ENCODE measurements around the gene MSMO1.

Gene MSMO1

DNA sequence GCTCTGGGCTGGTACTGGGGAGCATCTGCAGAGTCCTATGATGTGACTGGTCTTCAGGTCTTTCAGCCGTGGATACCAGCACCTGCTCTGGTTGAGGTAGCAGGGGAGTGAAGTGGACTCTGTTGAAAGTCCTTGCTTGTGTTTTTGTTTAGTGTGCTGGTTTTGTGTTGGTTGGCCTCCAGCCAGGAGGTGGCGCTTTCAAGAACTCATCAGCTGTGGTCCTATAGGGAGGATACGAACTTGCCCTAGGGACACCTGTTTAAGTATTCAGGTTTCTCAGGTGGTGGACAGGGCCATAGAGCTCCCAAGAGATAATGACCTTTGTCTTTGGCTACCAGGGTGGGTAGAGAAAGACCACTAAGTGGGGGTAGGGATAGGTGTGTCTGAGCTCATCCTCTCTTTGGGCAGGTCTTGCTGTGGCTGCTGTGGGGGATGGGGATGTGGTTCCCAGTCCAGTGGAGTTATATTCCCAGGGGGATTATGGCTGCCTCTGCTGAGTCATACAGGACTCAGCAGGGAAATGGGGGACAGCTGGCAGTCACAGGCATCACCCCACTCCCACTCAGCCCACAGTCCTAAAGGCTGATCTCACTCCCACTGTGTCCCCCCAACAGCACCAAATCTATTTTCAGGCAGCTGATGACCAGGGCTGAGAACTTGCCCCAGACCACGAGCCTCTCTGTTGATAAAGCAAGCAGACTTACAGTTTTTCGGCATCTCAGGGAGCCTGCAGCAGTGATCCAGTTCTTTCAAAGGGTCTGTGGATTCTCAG lies 24.1 kb downstream of the MSMO1 start:
- in situ Hi-C loops (cut with HindIII; ENCODE audit: low pct_unique_long_range_greater_than_20kb, low sequenced_read_pairs): no loop called here
- no peak for TF ChIP-seq JUND (IDR thresholded peaks at IDR 0.05; ENCODE audit: low read depth)
- no peak for DNase-seq (ENCODE audit: low read depth in 1 of 2, low spot score in 1 of 2)

DNA sequence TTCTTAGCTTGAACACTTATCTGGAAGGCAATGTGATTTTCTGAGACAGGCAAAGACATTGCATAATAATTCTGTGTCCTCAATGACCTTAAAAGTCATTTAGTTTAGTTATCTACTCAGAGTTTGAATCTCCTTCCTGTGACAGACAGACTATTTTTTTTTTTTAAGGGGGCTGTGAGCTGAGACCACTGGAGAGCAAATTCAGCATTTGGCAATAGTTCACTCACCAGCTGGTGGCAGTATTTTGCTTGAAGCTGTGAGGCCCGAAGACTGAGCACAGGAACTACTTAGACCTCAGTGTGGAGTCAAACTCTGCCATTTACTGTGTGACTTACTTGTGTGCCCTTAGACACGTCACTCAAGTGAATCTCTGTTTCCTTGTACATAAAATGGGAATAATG lies 28.4 kb downstream of the MSMO1 start:
- DNase-seq (ENCODE audit: low read depth in 1 of 2, low spot score in 1 of 2): peak; percentile 9 to 67
- no peak for TF ChIP-seq JUND (IDR thresholded peaks at IDR 0.05; ENCODE audit: low read depth)
- in situ Hi-C loops (cut with HindIII; ENCODE audit: low pct_unique_long_range_greater_than_20kb, low sequenced_read_pairs): no loop called here

DNA sequence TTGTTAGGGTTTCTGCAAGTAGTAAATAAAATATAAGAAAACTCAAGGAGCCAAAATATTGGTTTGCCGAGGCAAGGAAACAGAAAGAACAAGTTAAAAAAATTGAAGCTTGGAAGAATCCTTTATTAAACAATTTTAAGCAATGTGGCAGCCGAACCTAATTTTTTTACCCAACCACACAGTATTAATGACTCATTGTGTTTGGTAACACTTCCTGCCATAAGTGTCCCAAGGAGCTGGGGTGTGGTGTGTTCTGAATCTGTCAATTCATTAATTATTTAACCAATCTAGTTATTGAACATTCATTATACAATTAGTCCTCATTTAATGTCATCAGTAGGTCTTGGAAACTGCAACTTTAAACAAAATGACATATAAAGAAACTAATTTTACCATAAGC lies 32.0 kb downstream of the MSMO1 start:
- no peak for TF ChIP-seq JUND (IDR thresholded peaks at IDR 0.05; ENCODE audit: low read depth)
- in situ Hi-C loops (cut with HindIII; ENCODE audit: low pct_unique_long_range_greater_than_20kb, low sequenced_read_pairs): no loop called here
- DNase-seq (ENCODE audit: low read depth in 1 of 2, low spot score in 1 of 2): no peak

DNA sequence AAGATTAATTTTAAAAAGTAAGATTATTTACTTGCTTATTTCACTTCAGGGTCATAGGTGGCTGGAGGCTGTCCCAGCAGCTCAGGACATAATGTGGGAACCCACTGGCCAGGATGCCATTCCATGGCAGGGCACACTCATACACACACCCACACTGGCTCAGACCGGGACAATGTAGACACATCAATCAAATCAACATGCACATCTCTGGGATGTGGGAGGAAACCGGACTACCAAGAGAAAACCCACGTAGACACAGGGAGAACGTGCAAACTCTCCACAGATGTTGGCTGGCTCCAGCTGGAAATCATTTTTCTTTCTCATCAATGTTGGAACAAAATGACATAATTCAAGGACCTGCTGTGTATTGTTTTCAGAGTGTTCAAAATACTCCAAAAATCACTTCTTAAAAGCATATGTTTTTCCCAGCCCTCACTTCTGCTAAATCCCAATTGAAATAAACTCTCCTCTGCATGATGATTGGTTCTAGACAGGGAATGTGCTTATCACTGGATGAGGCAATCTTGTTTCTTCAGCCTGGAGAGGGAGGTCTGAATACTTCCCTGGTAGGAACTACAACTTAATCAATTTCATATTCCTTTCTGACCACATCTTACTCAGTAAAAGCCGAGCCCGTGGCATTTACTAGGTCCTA lies 32.7 kb downstream of the MSMO1 start:
- no peak for TF ChIP-seq JUND (IDR thresholded peaks at IDR 0.05; ENCODE audit: low read depth)
- DNase-seq (ENCODE audit: low read depth in 1 of 2, low spot score in 1 of 2): no peak
- in situ Hi-C loops (cut with HindIII; ENCODE audit: low pct_unique_long_range_greater_than_20kb, low sequenced_read_pairs): no loop called here

DNA sequence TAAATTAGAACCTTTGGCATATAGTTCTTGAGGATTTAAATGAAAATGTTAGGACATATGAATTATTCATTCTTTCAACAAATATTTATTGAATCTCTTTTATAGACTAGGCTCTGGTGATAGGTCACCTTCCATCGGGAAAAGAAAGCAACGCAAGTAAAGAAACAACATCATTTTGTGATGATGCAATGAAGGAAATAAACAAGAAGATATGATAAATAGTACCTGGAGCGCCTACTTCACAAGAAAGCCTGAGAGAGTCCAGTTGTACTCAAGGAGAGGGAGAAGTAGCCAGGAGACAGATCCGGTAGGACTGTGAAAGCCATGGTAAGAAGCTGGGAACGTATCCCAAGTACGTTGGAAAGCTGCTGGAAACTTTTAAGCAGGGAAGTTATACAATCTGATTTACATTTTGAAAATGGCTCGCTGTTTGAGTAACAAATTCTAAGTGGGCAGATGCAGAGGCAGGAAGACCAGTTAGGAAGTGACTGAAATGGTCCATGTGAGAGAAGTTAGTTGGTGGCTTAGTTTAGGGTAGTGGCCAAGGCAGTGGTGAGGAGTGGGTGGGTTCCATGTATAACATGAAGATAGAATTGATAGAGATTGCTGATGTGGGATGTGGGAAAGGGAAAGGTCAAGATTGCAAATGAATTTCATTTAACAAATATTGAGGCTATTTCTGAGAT lies 33.7 kb downstream of the MSMO1 start:
- TF ChIP-seq JUND (IDR thresholded peaks at IDR 0.05; ENCODE audit: low read depth): no peak
- in situ Hi-C loops (cut with HindIII; ENCODE audit: low pct_unique_long_range_greater_than_20kb, low sequenced_read_pairs): no loop called here
- DNase-seq (ENCODE audit: low read depth in 1 of 2, low spot score in 1 of 2): no peak

DNA sequence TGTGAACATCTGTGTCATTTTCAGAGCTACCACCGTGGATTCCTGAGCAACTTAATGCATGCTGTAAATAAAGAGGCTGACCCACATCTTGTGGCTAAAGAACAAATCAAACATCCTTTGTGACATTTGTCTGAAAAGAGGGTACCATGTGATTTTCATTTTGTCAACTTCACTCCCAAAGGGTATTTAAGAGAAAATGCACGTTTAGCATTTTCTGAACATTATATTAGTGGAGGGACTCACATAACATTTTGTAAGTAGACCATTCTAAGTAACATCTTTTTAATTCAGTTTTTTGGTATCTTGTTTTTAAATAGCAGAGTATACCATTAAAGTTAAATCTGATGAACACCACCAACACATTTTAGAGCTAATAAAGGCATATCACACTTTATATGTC lies 34.3 kb downstream of the MSMO1 start:
- in situ Hi-C loops (cut with HindIII; ENCODE audit: low pct_unique_long_range_greater_than_20kb, low sequenced_read_pairs): no loop called here
- no peak for TF ChIP-seq JUND (IDR thresholded peaks at IDR 0.05; ENCODE audit: low read depth)
- DNase-seq (ENCODE audit: low read depth in 1 of 2, low spot score in 1 of 2): no peak

DNA sequence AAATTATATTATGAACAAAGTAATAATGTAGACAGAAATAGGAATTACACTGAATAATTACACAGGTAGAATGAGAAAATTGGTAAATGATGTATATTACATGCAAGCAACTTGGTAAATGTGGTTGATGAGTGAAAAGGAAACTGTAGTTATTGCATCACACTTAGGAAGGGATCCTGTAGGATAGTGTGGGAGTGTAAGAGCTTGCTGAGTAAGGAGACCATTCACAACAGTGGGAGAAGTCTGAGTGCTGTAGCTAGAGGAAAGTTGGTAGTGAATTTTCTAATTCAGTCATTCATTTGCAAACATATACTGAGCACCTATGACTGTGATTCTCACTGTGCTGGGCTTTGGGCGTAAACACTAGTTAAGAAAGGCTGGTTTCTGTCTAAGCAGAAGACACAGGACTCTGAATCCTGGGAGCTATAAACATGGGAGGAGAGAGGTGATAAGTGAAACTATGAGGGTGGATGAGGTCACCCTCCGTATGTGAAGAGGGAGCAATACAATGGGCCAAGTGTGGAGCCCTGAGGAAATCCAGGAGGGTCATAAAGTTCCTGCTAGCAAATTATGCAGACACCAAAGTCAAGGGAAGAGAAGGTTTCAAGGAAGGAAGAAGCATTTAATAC lies 37.1 kb downstream of the MSMO1 start:
- in situ Hi-C loops (cut with HindIII; ENCODE audit: low pct_unique_long_range_greater_than_20kb, low sequenced_read_pairs): no loop called here
- no peak for DNase-seq (ENCODE audit: low read depth in 1 of 2, low spot score in 1 of 2)
- no peak for TF ChIP-seq JUND (IDR thresholded peaks at IDR 0.05; ENCODE audit: low read depth)

DNA sequence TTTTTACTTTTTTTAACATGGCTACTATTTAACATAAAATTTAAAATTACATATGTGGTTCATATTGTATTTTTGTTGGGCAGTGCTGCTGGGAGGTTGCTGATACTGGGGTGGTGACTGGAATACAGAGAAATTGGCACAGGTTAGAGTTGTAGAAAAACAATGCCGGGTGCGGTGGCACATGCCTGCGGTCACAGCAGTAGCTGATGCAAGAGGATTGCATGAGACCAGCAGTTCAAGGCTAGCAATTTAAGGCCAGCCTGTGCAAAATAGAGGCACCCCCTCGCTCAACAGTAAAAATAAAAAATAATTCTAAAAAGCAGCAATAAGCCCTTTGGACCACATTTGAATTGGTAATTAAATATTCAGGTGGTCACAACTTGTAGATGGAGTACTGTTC lies 39.6 kb downstream of the MSMO1 start:
- DNase-seq (ENCODE audit: low read depth in 1 of 2, low spot score in 1 of 2): no peak
- in situ Hi-C loops (cut with HindIII; ENCODE audit: low pct_unique_long_range_greater_than_20kb, low sequenced_read_pairs): no loop called here
- TF ChIP-seq JUND (IDR thresholded peaks at IDR 0.05; ENCODE audit: low read depth): no peak

DNA sequence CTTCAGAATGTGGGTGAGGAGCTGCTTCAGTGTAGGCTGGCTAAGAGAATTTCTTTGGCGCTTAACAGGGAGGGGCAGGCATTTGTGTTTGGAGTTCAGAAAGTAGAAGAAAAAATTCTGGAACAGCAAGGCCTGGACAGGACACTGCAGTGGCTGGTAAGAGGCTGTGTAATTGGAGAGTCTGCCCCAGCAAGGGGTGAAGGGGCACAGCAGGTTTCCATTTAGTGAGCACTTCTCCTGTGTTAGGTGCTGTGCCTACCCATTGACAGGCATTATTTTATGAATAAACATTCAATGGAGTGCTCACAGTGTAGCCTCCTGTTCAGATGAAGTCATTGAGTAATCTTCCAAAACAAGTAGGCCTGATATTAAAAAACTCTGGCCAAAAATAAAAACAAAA lies 40.6 kb downstream of the MSMO1 start:
- DNase-seq (ENCODE audit: low read depth in 1 of 2, low spot score in 1 of 2): no peak
- in situ Hi-C loops (cut with HindIII; ENCODE audit: low pct_unique_long_range_greater_than_20kb, low sequenced_read_pairs): no loop called here
- TF ChIP-seq JUND (IDR thresholded peaks at IDR 0.05; ENCODE audit: low read depth): no peak

DNA sequence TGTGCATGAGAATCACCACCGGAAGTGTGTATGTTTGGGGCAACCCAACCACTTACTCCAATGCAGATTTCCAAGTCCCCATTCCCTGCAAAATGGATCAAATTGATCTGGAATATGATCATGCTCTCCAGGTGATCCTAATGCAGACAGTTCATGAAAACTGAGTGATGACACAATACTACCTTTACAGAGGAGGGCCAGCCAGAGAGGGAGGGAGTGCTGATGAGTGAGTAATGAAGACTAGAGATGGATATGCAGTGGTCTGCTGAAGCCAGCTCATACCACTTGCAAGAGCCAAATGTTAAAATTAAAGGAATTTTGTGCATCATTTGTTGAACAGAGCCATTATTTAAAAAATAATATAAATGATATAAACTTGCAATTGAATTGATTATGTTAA lies 41.1 kb downstream of the MSMO1 start:
- TF ChIP-seq JUND (IDR thresholded peaks at IDR 0.05; ENCODE audit: low read depth): no peak
- DNase-seq (ENCODE audit: low read depth in 1 of 2, low spot score in 1 of 2): no peak
- in situ Hi-C loops (cut with HindIII; ENCODE audit: low pct_unique_long_range_greater_than_20kb, low sequenced_read_pairs): no loop called here

DNA sequence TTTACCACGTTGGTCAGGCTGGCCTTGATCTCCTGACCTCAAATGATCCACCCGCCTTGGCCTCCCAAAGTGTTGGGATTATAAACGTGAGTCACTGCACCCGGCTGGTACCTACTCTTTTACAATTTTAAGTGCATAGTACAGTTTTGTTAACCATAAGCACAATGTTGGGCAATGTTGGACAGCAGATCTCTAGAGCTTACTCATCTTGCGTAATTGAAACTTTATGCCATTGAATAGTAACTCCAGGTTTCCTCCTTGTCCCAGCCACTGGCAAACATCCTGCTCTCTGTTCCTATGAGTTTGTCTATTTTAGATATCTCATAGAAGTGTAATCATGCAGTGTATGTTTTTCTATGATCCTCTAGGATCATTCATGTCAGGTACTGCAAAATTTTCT lies 42.1 kb downstream of the MSMO1 start:
- no peak for DNase-seq (ENCODE audit: low read depth in 1 of 2, low spot score in 1 of 2)
- TF ChIP-seq JUND (IDR thresholded peaks at IDR 0.05; ENCODE audit: low read depth): no peak
- in situ Hi-C loops (cut with HindIII; ENCODE audit: low pct_unique_long_range_greater_than_20kb, low sequenced_read_pairs): no loop called here

DNA sequence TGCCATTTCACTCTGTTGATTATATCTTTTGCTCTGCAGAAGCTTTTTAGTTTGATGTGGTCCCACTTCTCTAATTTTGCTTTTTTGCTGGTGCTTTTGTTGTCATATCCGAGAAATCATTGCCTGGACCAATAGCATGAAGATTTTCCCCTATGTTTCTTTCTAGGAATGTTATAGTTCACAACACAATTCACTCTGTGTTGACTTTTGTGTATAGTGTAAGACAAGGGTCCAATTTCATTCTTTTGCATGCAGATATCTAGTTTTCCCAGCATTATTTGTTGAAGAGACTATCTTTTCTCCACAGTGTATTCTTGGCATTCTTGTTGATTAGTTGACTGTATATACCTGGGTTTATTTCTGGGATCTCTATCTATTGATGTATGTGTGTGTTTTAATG lies 43.1 kb downstream of the MSMO1 start:
- no peak for DNase-seq (ENCODE audit: low read depth in 1 of 2, low spot score in 1 of 2)
- TF ChIP-seq JUND (IDR thresholded peaks at IDR 0.05; ENCODE audit: low read depth): no peak
- in situ Hi-C loops (cut with HindIII; ENCODE audit: low pct_unique_long_range_greater_than_20kb, low sequenced_read_pairs): no loop called here

DNA sequence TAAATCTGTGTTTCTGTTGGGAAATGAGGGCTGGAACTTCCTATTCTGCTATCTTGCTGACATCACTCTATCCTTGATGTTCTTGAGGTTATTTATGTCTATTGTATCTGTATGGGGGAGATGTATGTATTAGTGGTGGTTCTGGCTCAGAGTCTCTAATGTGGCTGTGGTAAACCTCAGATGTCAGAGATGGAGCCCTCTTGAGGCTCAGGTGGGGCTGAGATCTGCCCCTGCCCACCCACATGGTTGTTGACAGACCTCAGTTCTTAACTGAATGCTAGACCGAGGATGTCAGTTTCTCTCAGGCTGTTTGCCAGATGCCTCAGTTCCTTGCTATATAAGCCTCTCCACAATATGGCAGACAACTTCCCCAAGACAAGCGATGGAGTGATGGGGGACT lies 48.0 kb downstream of the MSMO1 start:
- in situ Hi-C loops (cut with HindIII; ENCODE audit: low pct_unique_long_range_greater_than_20kb, low sequenced_read_pairs): no loop called here
- DNase-seq (ENCODE audit: low read depth in 1 of 2, low spot score in 1 of 2): no peak
- no peak for TF ChIP-seq JUND (IDR thresholded peaks at IDR 0.05; ENCODE audit: low read depth)
